Memory B cell (primary cell): ENCODE measurements around the gene POLG.

ENCODE experiments used
- ATAC-seq: fragments of 150-1000 bp; cut with Tn5 transposase; 2 replicates; pipeline ENCODE4 v1.10.0; 2021; ENCODE audit warnings: low read depth, mild to moderate bottlenecking, moderate library complexity
- DNase-seq, 2 donors: peaks; one replicate each; pipeline ENCODE4 v3.0.0; 2022; ENCODE audit warnings: low spot score in 2 of 2
- H3K27ac Mint-ChIP-seq: one replicate; pipeline ENCODE4 v1.8.0; 2022; ENCODE audit warnings: mild to moderate bottlenecking, moderate library complexity, mixed read lengths
- H3K27me3 Mint-ChIP-seq: one replicate; pipeline ENCODE4 v1.8.0; 2022; ENCODE audit warnings: mixed read lengths
- H3K36me3 Mint-ChIP-seq: one replicate; pipeline ENCODE4 v1.8.0; 2022; ENCODE audit warnings: mild to moderate bottlenecking, mixed read lengths
- H3K4me1 Mint-ChIP-seq: one replicate; pipeline ENCODE4 v1.8.0; 2022; ENCODE audit warnings: mixed read lengths
- H3K4me3 Mint-ChIP-seq: one replicate; pipeline ENCODE4 v1.8.0; 2022; ENCODE audit warnings: mild to moderate bottlenecking, moderate library complexity, mixed read lengths
- H3K9me3 Mint-ChIP-seq: one replicate; pipeline ENCODE4 v1.8.0; 2022; ENCODE audit warnings: mixed read lengths

Gene POLG

GRCh38 chr15:89364741-89365450, 30.3 kb upstream of the POLG start:
- Mint-ChIP-seq H3K4me1 (peaks cover 9% of the 10 kb centered on the region), H3K36me3 (no peaks in the 10 kb centered on the region), H3K9me3 (no peaks in the 10 kb centered on the region), H3K27me3 (peaks cover 50% of the 10 kb centered on the region), H3K27ac (no peak overlapping the region), H3K4me3 (no peak overlapping the region)
- ATAC-seq (no peak), DNase-seq (no peak)

- Mint-ChIP-seq H3K4me1 (peaks cover 9% of the 10 kb centered on the region), H3K27ac (no peak overlapping the region), H3K36me3 (no peaks in the 10 kb centered on the region), H3K9me3 (no peaks in the 10 kb centered on the region), H3K27me3 (peaks cover 53% of the 10 kb centered on the region), H3K4me3 (no peak overlapping the region)
- ATAC-seq (no peak), DNase-seq (no peak)
Measured at GRCh38 chr15:89364341-89364740, 29.7 kb upstream of the POLG start.

DNA sequence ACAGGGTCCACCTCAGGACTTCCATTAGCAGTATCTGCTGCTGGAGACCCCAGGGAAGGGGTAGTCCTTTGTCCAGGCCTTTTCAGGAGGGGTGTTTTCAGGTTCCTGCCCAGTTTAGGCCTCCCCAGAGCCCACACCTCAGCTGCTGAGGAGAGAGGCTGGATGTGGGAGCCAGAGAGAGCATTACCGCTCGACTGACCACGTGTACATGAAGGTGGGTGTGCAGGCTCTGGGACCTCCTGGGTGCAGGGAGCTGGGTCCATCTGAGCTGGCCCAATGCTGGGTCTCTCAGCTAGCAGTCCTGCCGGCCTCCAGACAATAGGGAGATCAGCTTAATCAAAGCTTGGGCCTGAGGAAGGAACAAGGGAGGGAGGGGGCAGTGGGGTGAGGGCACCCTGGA, 29.1 kb upstream of the POLG start:
- no peaks in the 10 kb centered on the region for H3K9me3 Mint-ChIP-seq
- H3K27ac Mint-ChIP-seq: no peak overlapping the region
- DNase-seq (no peak), ATAC-seq (no peak)
- no peak overlapping the region for H3K4me3 Mint-ChIP-seq
- peaks cover 53% of the 10 kb centered on the region for H3K27me3 Mint-ChIP-seq
- H3K4me1 Mint-ChIP-seq: peaks cover 9% of the 10 kb centered on the region
- no peaks in the 10 kb centered on the region for H3K36me3 Mint-ChIP-seq

DNA sequence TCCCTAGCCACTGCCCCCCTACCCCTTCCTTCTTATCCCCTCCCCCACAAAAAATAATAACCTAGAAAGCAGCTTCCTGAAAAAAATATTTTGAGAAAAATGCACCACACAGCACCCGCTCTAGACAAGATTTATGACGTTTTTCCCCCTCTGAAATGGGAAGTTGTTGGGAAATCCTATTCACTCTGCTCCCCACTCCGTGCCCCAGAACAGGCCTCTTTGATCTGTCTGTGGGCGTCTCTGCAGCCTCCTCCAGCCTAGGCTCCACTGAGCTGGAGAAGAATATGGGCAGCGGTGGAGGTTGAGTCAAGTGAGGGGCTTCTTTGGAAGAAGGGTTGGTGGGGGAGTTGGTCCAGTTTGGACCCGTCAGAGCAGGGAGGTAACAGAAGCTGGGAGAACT, 28.5 kb upstream of the POLG start:
- peaks cover 53% of the 10 kb centered on the region for H3K27me3 Mint-ChIP-seq
- DNase-seq (no peak), ATAC-seq (no peak)
- no peaks in the 10 kb centered on the region for H3K36me3 Mint-ChIP-seq
- H3K4me1 Mint-ChIP-seq: peaks cover 9% of the 10 kb centered on the region
- H3K4me3 Mint-ChIP-seq: no peak overlapping the region
- no peaks in the 10 kb centered on the region for H3K9me3 Mint-ChIP-seq
- H3K27ac Mint-ChIP-seq: no peak overlapping the region

- H3K27ac Mint-ChIP-seq: no peak overlapping the region
- H3K4me1 Mint-ChIP-seq: peaks cover 9% of the 10 kb centered on the region
- peaks cover 53% of the 10 kb centered on the region for H3K27me3 Mint-ChIP-seq
- H3K9me3 Mint-ChIP-seq: no peaks in the 10 kb centered on the region
- DNase-seq (no peak), ATAC-seq (no peak)
- H3K4me3 Mint-ChIP-seq: peak overlapping the region; percentile 21
- no peaks in the 10 kb centered on the region for H3K36me3 Mint-ChIP-seq
Measured at GRCh38 chr15:89362203-89363101, 27.8 kb upstream of the POLG start.

DNA sequence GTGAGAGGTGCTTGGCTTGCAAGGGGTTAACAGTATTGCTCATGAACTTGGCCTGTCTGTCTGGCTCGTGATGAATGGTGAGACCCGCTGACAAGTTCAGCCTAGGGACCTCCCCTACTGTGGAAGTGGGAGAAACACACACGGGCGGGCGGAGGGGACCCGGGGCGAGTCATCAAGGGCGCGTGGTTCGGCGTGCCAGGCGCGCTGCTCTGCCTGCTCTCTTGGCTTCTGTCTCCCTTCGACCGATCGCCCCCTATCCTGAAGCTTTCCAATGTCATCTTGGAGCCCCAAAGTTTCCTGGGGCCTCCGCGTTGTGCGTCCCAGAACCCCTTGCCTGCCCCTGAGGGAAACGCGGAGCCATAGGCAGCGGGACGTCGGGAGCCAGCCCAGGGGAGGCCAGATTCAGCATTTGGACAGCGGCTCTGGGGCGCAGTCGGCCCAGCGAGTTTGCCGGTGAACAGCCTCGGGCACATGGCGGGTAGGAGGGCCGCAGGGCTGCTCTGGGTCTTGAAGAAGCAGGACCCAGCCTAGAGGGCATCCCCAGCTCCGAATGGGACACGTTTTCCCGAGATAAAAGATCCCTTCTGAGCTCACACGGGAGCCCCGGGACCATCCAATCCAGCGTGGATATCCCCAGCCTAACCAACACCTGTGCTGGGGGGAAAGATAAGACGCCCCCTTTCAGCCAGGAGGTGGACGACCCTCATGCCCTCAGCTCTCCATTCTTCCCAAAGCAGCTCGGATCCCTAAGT, 27.0 kb upstream of the POLG start:
- no peaks in the 10 kb centered on the region for H3K36me3 Mint-ChIP-seq
- H3K27me3 Mint-ChIP-seq: peaks cover 54% of the 10 kb centered on the region
- H3K4me1 Mint-ChIP-seq: peaks cover 6% of the 10 kb centered on the region
- H3K27ac Mint-ChIP-seq: no peak overlapping the region
- DNase-seq: peak; percentile 46 to 58
- peak overlapping the region; percentile 24 for H3K4me3 Mint-ChIP-seq
- no peak for ATAC-seq
- no peaks in the 10 kb centered on the region for H3K9me3 Mint-ChIP-seq

- H3K4me3 Mint-ChIP-seq: no peak overlapping the region
- H3K27ac Mint-ChIP-seq: no peak overlapping the region
- no peaks in the 10 kb centered on the region for H3K36me3 Mint-ChIP-seq
- ATAC-seq (no peak), DNase-seq (no peak)
- peaks cover 48% of the 10 kb centered on the region for H3K27me3 Mint-ChIP-seq
- no peaks in the 10 kb centered on the region for H3K9me3 Mint-ChIP-seq
- H3K4me1 Mint-ChIP-seq: peaks cover 6% of the 10 kb centered on the region
Measured at GRCh38 chr15:89360294-89360971, 25.8 kb upstream of the POLG start.

- Mint-ChIP-seq H3K4me3 (peak overlapping the region; percentile 56), H3K27ac (no peak overlapping the region), H3K36me3 (no peaks in the 10 kb centered on the region), H3K9me3 (no peaks in the 10 kb centered on the region), H3K4me1 (peaks cover 6% of the 10 kb centered on the region), H3K27me3 (peaks cover 41% of the 10 kb centered on the region)
- ATAC-seq (no peak), DNase-seq (no peak)
Measured at GRCh38 chr15:89359471-89360293, 25.1 kb upstream of the POLG start.

DNA sequence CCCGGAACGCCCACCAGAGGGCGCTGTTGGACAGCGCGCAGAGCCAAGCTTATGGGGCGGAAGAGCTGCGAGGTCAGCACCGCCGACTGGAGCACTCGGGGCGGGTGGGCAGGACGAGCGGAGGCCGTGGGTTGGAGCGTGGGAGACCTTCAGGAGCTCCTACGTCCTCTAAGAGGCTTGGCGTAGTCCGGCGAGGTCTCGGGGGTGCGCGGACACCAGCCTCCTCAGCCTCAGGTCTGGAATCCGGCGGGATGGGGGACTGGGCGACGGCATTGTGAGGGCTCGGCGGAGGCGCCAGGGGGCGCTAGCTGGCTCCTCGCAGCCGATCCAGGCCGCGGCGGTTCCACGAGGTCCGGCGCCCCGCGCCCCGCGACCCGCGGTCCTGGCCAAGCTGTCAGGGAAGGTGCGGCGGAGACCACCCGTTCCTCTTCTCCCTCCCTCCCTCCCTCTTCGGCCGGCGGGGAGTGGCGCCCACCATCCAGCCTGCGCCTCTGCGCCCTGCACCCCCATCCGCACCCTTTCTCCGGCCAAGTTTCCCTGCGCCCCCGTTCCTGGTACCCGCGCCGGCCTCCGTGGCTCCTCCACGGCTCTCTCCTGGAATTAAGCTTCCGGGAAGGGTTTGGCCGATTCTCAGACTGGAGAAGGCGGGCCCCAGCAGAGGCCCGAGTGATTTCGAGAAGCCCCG, 24.3 kb upstream of the POLG start:
- Mint-ChIP-seq H3K4me1 (peaks cover 6% of the 10 kb centered on the region), H3K27me3 (peaks cover 40% of the 10 kb centered on the region), H3K4me3 (peak overlapping the region; percentile 85), H3K9me3 (no peaks in the 10 kb centered on the region), H3K36me3 (no peaks in the 10 kb centered on the region), H3K27ac (no peak overlapping the region)
- ATAC-seq (peak; percentile 87), DNase-seq (peak; percentile 87 to 94)

DNA sequence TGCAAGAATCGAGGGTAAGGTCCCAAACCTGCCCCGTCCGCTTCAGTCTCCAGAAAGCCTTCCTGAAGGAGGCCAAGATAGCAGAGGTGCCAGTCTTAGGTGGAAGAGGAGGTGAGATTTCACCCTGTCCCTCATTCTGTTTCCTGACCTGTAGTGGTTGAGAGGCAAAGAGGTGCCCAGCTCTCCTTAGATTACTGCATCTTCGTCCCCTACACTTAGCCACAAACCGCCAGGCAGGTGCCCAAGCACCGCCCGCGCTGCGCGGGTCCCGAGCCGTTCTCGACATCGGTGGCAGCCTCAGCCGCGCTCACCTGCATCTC, 23.8 kb upstream of the POLG start:
- DNase-seq (no peak), ATAC-seq (peak; percentile 2)
- Mint-ChIP-seq H3K27me3 (peaks cover 38% of the 10 kb centered on the region), H3K4me3 (peak overlapping the region; percentile 85), H3K27ac (no peak overlapping the region), H3K4me1 (peaks cover 6% of the 10 kb centered on the region), H3K9me3 (no peaks in the 10 kb centered on the region), H3K36me3 (no peaks in the 10 kb centered on the region)

DNA sequence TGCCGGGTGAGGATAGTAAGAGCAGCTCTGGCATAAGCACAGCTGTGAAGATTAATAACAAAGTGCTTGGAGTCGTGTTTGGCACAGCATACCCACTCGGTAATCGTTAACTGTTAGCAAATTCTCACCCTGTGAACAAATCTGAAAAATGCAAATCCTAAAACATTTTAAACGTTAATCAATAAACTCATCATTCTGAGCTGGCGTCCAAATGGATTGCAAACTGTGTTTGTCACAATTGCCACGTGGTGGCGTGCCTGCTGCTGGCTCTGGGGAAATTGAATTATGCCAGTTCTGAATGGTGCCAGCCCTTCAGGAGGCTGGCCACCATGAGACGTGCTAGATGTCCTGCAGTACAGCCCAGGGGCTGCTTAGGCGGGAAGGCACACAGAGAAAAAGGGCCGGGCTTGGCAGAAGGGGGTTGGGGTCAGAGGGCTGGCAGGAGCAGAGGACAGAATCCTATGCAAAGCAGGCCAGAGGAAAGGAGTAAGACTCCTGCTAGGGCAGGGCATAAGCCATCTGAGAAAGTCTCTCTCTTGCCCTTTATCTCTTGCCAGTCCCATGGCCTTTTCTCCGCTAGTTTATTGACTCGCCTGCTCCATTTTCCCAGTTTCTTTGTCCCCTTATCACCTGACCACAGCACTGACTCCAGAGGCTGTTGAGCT, 22.1 kb upstream of the POLG start:
- DNase-seq: no peak
- Mint-ChIP-seq H3K9me3 (no peaks in the 10 kb centered on the region), H3K36me3 (no peaks in the 10 kb centered on the region), H3K4me3 (no peak overlapping the region), H3K27ac (no peak overlapping the region), H3K27me3 (peaks cover 39% of the 10 kb centered on the region), H3K4me1 (peaks cover 2% of the 10 kb centered on the region)
- ATAC-seq: no peak

GRCh38 chr15:89353991-89354390, 19.4 kb upstream of the POLG start:
- Mint-ChIP-seq H3K36me3 (no peaks in the 10 kb centered on the region), H3K4me1 (no peaks in the 10 kb centered on the region), H3K27ac (no peak overlapping the region), H3K9me3 (no peaks in the 10 kb centered on the region), H3K4me3 (no peak overlapping the region), H3K27me3 (peaks cover 25% of the 10 kb centered on the region)
- ATAC-seq (no peak), DNase-seq (no peak)
